Heart left ventricle (tissue), 13 donors: ENCODE measurements around the gene ADPRHL1.

ENCODE experiments used
- CTCF ChIP-seq, 12 donors: fragments of 200-600 bp; sonication (generic) in 4 of 12; IDR thresholded peaks; one replicate each; pipeline versions ENCODE4 v1.5.0 to v1.8.0; 2018 to 2022; ENCODE audit warnings: antibody characterized with exemption in 12 of 12, mild to moderate bottlenecking in 5 of 12
- POLR2A ChIP-seq, 2 donors: fragments of 450-650 bp; IDR thresholded peaks; one replicate each; pipeline ENCODE4 v1.6.1; 2017; ENCODE audit warnings: antibody characterized with exemption in 2 of 2, mild to moderate bottlenecking in 2 of 2, moderate library complexity in 2 of 2
- donor health status: ischemic (EF 13 %, LVEDD 7.1; RV severe dilation, severe dysfunction).
- donor health status: DM: no; HTN: yes; CAD: no.
- donor health status: DM: no; HTN: no; CAD: no.
- donor health status: ischemic (EF 25% LVEDD 6.9; RV normal size, moderate dysfunction).
- donor health status: ischemic (EF 25% LVEDD 5.7; RV mildly dilated, moderate dysfunction).
- donor health status: ischemic (EF 35%, LVEDD 5.7; RV mildly dilated, moderate dysfunction).
- donor health status: nonischemic (EF 11% LVEDD 7.7; RV severe dilation, severe dysfunction).
- donor health status: DM: yes; HTN: yes; CAD: no.
- donor health status: PGD.
- donor health status: ischemic (EF 29% LVEDD 5.4; RV normal size, mild dysfunction).
- donor health status: nonischemic (EF 23%, LVEDD 6.1; RV moderate dilation, normal function).

GRCh38 chr13:113407531-113408393 lies 45.5 kb downstream of the ADPRHL1 start:
- TF ChIP-seq CTCF (IDR thresholded peaks at IDR 0.05): no peak
- no peak for TF ChIP-seq POLR2A (IDR thresholded peaks at IDR 0.05)
